Suppressor macrophage (primary cell): ENCODE data around the gene CCDC110.
A peak's percentile ranks its signal among the peaks of the same experiment; 100 is the strongest.

ENCODE experiments used
- DNase-seq, 4 experiments: peaks; one replicate each; pipeline ENCODE4 v3.0.0-alpha.2; 2020 to 2022

Gene CCDC110

GRCh38 chr4:185412412-185412811, 59.1 kb downstream of the CCDC110 start:
- DNase-seq, result no peak

- peak; percentile 51 to 81 (median 70) for DNase-seq
These were observed 59.7 kb downstream of the CCDC110 start for GRCh38 chr4:185411849-185412248.

- no peak for DNase-seq
These were observed 63.1 kb downstream of the CCDC110 start for GRCh38 chr4:185408432-185408831.

- DNase-seq, result peak; percentile 61 to 84 (median 72)
These were observed 66.1 kb downstream of the CCDC110 start for GRCh38 chr4:185405296-185405999.

- DNase-seq, result no peak
These were observed 67.5 kb downstream of the CCDC110 start for GRCh38 chr4:185404031-185404430.

GRCh38 chr4:185399466-185399865, 72.1 kb downstream of the CCDC110 start:
- no peak for DNase-seq

GRCh38 chr4:185398618-185399017, 72.9 kb downstream of the CCDC110 start:
- DNase-seq, result peak in 2 of 4 experiments; percentile 62 to 67

GRCh38 chr4:185396724-185397385, 74.7 kb downstream of the CCDC110 start, which contains the start of gene ANKRD37:
Gene ANKRD37 (plus strand): TSS chr4:185396841. CDS start chr4:185396924, 83 bp downstream.
- peak in 2 of 4 experiments; percentile 22 to 33 for DNase-seq

- DNase-seq, result peak; percentile 98 to 99 (median 99)
These were observed 75.4 kb downstream of the CCDC110 start for GRCh38 chr4:185395956-185396723.

- peak in 1 of 4 experiments; percentile 18 for DNase-seq
These were observed 76.1 kb downstream of the CCDC110 start, which contains the start of gene LRP2BP for GRCh38 chr4:185395238-185395955. Gene LRP2BP (minus strand): TSS chr4:185395924. CDS start chr4:185378186, 17,738 bp downstream.
